SK-N-SH (cell line): ENCODE data around the gene MAGI2. TPM values are rescaled to one million over a fixed set of nuclear protein-coding genes. Genes with fewer than 3 reads are reported as not detected.

ENCODE experiments used
- CTCF ChIA-PET: fragments of 300-600, 350-600 bp; formaldehyde crosslinking; extraction: SDS; loops from one replicate; lab custom pipeline; 2021; lab: Yijun Ruan, JAX
- POLR2A ChIA-PET: fragments of 350-600 bp; sonication (Branson Sonifier 250); formaldehyde crosslinking; extraction: SDS; loops from one replicate; lab custom pipeline; 2020; ENCODE audit warnings: antibody characterized with exemption, inconsistent platforms; lab: Yijun Ruan, JAX
- DNase-seq: peaks from one replicate; pipeline ENCODE4 v3.0.0; 2012
- H2AFZ ChIP-seq: fragments of 200-600 bp; sonication (generic); 2 replicates; pipeline ENCODE4 v1.8.1; 2016; ENCODE audit warnings: antibody characterized with exemption, mild to moderate bottlenecking, low read depth
- H3F3A ChIP-seq: fragments of 200-600 bp; sonication (generic); replicated peaks from 2 replicates; pipeline ENCODE3; 2016; ENCODE audit warnings: antibody characterized with exemption, mild to moderate bottlenecking; ENCODE audit not compliant: insufficient read depth
- H3K27ac ChIP-seq, 2 experiments: fragments of 200-500 bp in 1 of 2; fragments of 200-600 bp in 1 of 2; sonication (Bioruptor generic) in 1 of 2; sonication (generic), shearing (Covaris generic) in 1 of 2; 2 replicates each; pipeline versions ENCODE4 v1.5.1 to v1.6.1; 2014 to 2016; ENCODE audit warnings: low read depth in 2 of 2, inconsistent platforms in 1 of 2, low read length in 1 of 2, mild to moderate bottlenecking in 1 of 2, mixed read lengths in 1 of 2
- H3K27me3 ChIP-seq: fragments of 200-600 bp; sonication (generic), shearing (Covaris generic); 2 replicates; pipeline ENCODE4 v1.6.1; 2016; ENCODE audit warnings: mixed run types; ENCODE audit not compliant: insufficient read depth
- H3K36me3 ChIP-seq, 2 experiments: fragments of 200-500 bp in 1 of 2; fragments of 200-600 bp in 1 of 2; sonication (Bioruptor generic) in 1 of 2; sonication (generic) in 1 of 2; replicated peaks in 1 of 2; 2 replicates each; pipeline versions ENCODE3 to v1.5.1; 2014 to 2016; ENCODE audit warnings: low read length in 1 of 2, mild to moderate bottlenecking in 1 of 2; ENCODE audit not compliant: insufficient read depth in 2 of 2, control insufficient read depth in 1 of 2
- H3K4me1 ChIP-seq, 2 experiments: fragments of 200-500 bp in 1 of 2; fragments of 200-600 bp in 1 of 2; sonication (Bioruptor generic) in 1 of 2; sonication (generic), shearing (Covaris generic) in 1 of 2; 2 replicates each; pipeline versions ENCODE4 v1.5.1 to v1.6.1; 2014 to 2016; ENCODE audit warnings: low read depth in 1 of 2, low read length in 1 of 2, mixed run types in 1 of 2; ENCODE audit not compliant: insufficient read depth in 2 of 2, control insufficient read depth in 1 of 2
- H3K4me2 ChIP-seq: fragments of 200-600 bp; sonication (generic), shearing (Covaris generic); 2 replicates; pipeline ENCODE4 v1.6.1; 2017; ENCODE audit warnings: mixed run types
- H3K4me3 ChIP-seq, 2 experiments: fragments of 200-500 bp in 1 of 2; fragments of 200-600 bp in 1 of 2; sonication (Bioruptor generic) in 1 of 2; sonication (generic), shearing (Covaris generic) in 1 of 2; 2 replicates each; pipeline versions ENCODE4 v1.5.1 to v1.8.1; 2014 to 2016; ENCODE audit warnings: low read depth in 2 of 2, inconsistent platforms in 1 of 2, low read length in 1 of 2, mild to moderate bottlenecking in 1 of 2, mixed read lengths in 1 of 2, moderate library complexity in 1 of 2
- H3K79me2 ChIP-seq: fragments of 200-600 bp; sonication (generic); 2 replicates; pipeline ENCODE4 v1.8.1; 2017; ENCODE audit warnings: mild to moderate bottlenecking; ENCODE audit not compliant: insufficient read depth
- H3K9ac ChIP-seq: fragments of 200-600 bp; sonication (generic); 2 replicates; pipeline ENCODE4 v1.6.1; 2017; ENCODE audit warnings: mixed run types
- H3K9me2 ChIP-seq: fragments of 200-600 bp; sonication (generic); 2 replicates; pipeline ENCODE4 v1.6.1; 2017; ENCODE audit warnings: mixed run types
- H3K9me3 ChIP-seq: fragments of 200-600 bp; sonication (generic); 2 replicates; pipeline ENCODE4 v1.6.1; 2017; ENCODE audit warnings: mixed run types, mild to moderate bottlenecking, moderate library complexity
- H4K20me1 ChIP-seq: fragments of 200-600 bp; sonication (generic); 2 replicates; pipeline ENCODE4 v1.6.1; 2017; ENCODE audit warnings: mild to moderate bottlenecking, mixed run types; ENCODE audit not compliant: insufficient read depth
- CHD2 ChIP-seq: fragments of 150-350 bp; IDR thresholded peaks from 2 replicates; pipeline ENCODE4 v1.6.1; 2018; ENCODE audit warnings: low read length; ENCODE audit not compliant: partially characterized antibody
- CTCF ChIP-seq: fragments of 200-600 bp; sonication (generic); IDR thresholded peaks from 2 replicates; pipeline ENCODE4 v1.6.1; 2017; ENCODE audit warnings: antibody characterized with exemption, mild to moderate bottlenecking, moderate library complexity
- ELF1 ChIP-seq: IDR thresholded peaks from 2 replicates; pipeline ENCODE4 v1.4.0; 2012
- EZH2phosphoT487 ChIP-seq: fragments of 200-600 bp; sonication (generic); IDR thresholded peaks from 2 replicates; pipeline ENCODE4 v1.6.1; 2017; ENCODE audit warnings: low read depth, mixed run types, mild to moderate bottlenecking, antibody characterized with exemption, moderate library complexity, borderline replicate concordance
- FOSL2 ChIP-seq: IDR thresholded peaks from 2 replicates; pipeline ENCODE4 v1.4.0; 2012; ENCODE audit warnings: low read depth, mild to moderate bottlenecking, moderate library complexity, borderline replicate concordance
- GABPA ChIP-seq: IDR thresholded peaks from 2 replicates; pipeline ENCODE4 v1.4.0; 2012; ENCODE audit warnings: low read depth, mild to moderate bottlenecking
- GATA2 ChIP-seq: sonication (generic); formaldehyde crosslinking; IDR thresholded peaks from 2 replicates; pipeline ENCODE4 v1.5.0; 2020; ENCODE audit warnings: mild to moderate bottlenecking, missing genetic modification reagents
- JUND ChIP-seq: IDR thresholded peaks from 2 replicates; pipeline ENCODE4 v1.4.0; 2012
- MXI1 ChIP-seq: IDR thresholded peaks from 2 replicates; pipeline ENCODE4 v1.6.1; 2012; ENCODE audit warnings: mild to moderate bottlenecking, low read depth, low read length, improper control_type of control experiment
- NFIC ChIP-seq: IDR thresholded peaks from 2 replicates; pipeline ENCODE4 v1.4.0; 2012; ENCODE audit warnings: borderline replicate concordance
- PBX3 ChIP-seq: IDR thresholded peaks from 2 replicates; pipeline ENCODE4; 2012
- POLR2AphosphoS5 ChIP-seq: IDR thresholded peaks from 2 replicates; pipeline ENCODE4 v1.6.1; 2012; ENCODE audit warnings: low read depth, low read length
- RAD21 ChIP-seq: IDR thresholded peaks from 2 replicates; pipeline ENCODE4 v1.6.1; 2012; ENCODE audit warnings: mild to moderate bottlenecking, low read length
- RCOR1 ChIP-seq: fragments of 150-350 bp; IDR thresholded peaks from 2 replicates; pipeline ENCODE4 v1.6.1; 2017; ENCODE audit warnings: antibody characterized with exemption, low read length
- SIN3A ChIP-seq: IDR thresholded peaks from 2 replicates; pipeline ENCODE4 v1.6.1; 2012; ENCODE audit warnings: low read depth, mild to moderate bottlenecking, low read length, moderate library complexity, borderline replicate concordance
- USF1 ChIP-seq: IDR thresholded peaks from 2 replicates; pipeline ENCODE4 v1.4.0; 2012; ENCODE audit warnings: low read depth, borderline replicate concordance
- YY1 ChIP-seq: IDR thresholded peaks from 2 replicates; pipeline ENCODE4 v1.4.0; 2012; ENCODE audit warnings: low read depth, mild to moderate bottlenecking
- ZBTB33 ChIP-seq: IDR thresholded peaks from 2 replicates; pipeline ENCODE4 v1.4.0; 2012; ENCODE audit warnings: low read depth, borderline replicate concordance
- WGBS: methylation state at CpG from one replicate; pipeline ENCODE4 v1.1.6; 2017; ENCODE audit warnings: low lambda C conversion rate; 5-methylcytosine and 5-hydroxymethylcytosine counted together
- polyA plus RNA-seq, 3 experiments: library from polyadenylated mRNA; depleted of rRNA; stranded (reverse); fragments of >200 nt; gene quantifications; 2 replicates each; pipeline ENCODE4 v1.2.3, GENCODE V29; 2012

Gene MAGI2
- polyA plus RNA-seq, 1 of the 3 experiments (the other 2 are of a cell fraction), result 1.1 TPM

- no peak for DNase-seq
- no peak overlapping the region for H3K4me2 ChIP-seq
- H3K27me3 ChIP-seq, result no peaks in the 10 kb centered on the region
- H3K27ac ChIP-seq, result no peak overlapping the region
- no peak for TF ChIP-seq ZBTB33
- TF ChIP-seq PBX3, result no peak
- TF ChIP-seq NFIC, result no peak
- no peak for TF ChIP-seq JUND
- no peak for TF ChIP-seq USF1
- TF ChIP-seq RAD21, result no peak
- TF ChIP-seq RCOR1, result no peak
- TF ChIP-seq GABPA, result no peak
- TF ChIP-seq YY1, result no peak
- no peak for TF ChIP-seq ELF1
- no peak for TF ChIP-seq CTCF
- no peak for TF ChIP-seq MXI1
- TF ChIP-seq FOSL2, result no peak
- TF ChIP-seq EZH2phosphoT487, result no peak
- no peak for TF ChIP-seq GATA2 (CRISPR knock-in tag)
- no peak for TF ChIP-seq SIN3A
- no peak for TF ChIP-seq CHD2
- TF ChIP-seq POLR2AphosphoS5, result no peak
- H3K79me2 ChIP-seq, result no peaks in the 10 kb centered on the region
- POLR2A ChIA-PET, result no interaction called here
- 83% methylated on average over 4 of the region's 4 CpGs for WGBS
- no peaks in the 10 kb centered on the region for H4K20me1 ChIP-seq
- no peaks in the 10 kb centered on the region for H3K4me1 ChIP-seq
- H3K9me2 ChIP-seq, result no peaks in the 10 kb centered on the region
- no peak overlapping the region for H3K9ac ChIP-seq
- H3K4me3 ChIP-seq, result no peak overlapping the region
- no peaks in the 10 kb centered on the region for H3K36me3 ChIP-seq
- no peak overlapping the region for H2AFZ ChIP-seq
- CTCF ChIA-PET, result interaction anchor here (1.2 to 1.8 kb wide), 4 partner anchors 12 to 28 kb away, joined by 3 to 6 read pairs (median 3); no protein-coding TSS in a partner anchor
- H3F3A ChIP-seq, result peaks cover 5% of the 10 kb centered on the region
- no peaks in the 10 kb centered on the region for H3K9me3 ChIP-seq
Observed at GRCh38 chr7:79377097-79377496, 76.4 kb downstream of the MAGI2 start.
